BJ (cell line): ENCODE measurements around the gene SRMS. TPM values are rescaled to one million over a fixed set of nuclear protein-coding genes. Genes with fewer than 3 reads are reported as not detected.

Experiments
- CTCF ChIA-PET: fragments of 350-600 bp; formaldehyde crosslinking; extraction: SDS; loops from one replicate; lab custom pipeline; 2021; ENCODE audit warnings: antibody characterized with exemption, inconsistent platforms; lab: Yijun Ruan, JAX
- POLR2A ChIA-PET: fragments of 300-600 bp; sonication (Branson Sonifier 250); formaldehyde crosslinking; extraction: SDS; loops from one replicate; lab custom pipeline; 2021; ENCODE audit warnings: antibody characterized with exemption; lab: Charles Lee
- DNase-seq: peaks from one replicate; pipeline ENCODE4 v3.0.0-alpha.2; 2011; ENCODE audit warnings: low read depth
- H3K27me3 ChIP-seq: 2 replicates; pipeline ENCODE4 v1.6.0; 2011; ENCODE audit warnings: low read length; ENCODE audit not compliant: control insufficient read depth, insufficient read depth
- H3K36me3 ChIP-seq: 2 replicates; pipeline ENCODE4 v1.5.1; 2011; ENCODE audit warnings: low read length; ENCODE audit not compliant: control insufficient read depth, insufficient read depth
- H3K4me3 ChIP-seq: 2 replicates; pipeline ENCODE4 v1.5.1; 2011; ENCODE audit warnings: low read depth, mild to moderate bottlenecking, control low read depth, low read length
- polyA plus RNA-seq: library from polyadenylated mRNA; depleted of rRNA; stranded (reverse); fragments of >200 nt; gene quantifications from 2 replicates; pipeline ENCODE4 v1.2.3, GENCODE V29; 2011
- TF ChIP-seq, protein P1 (sequence below): IDR thresholded peaks from 2 replicates; pipeline ENCODE4 v1.5.1; 2011; ENCODE audit warnings: low read depth, mild to moderate bottlenecking, control low read depth, inconsistent platforms, low read length, moderate library complexity; ENCODE audit not compliant: insufficient read depth

The SRMS gene
- polyA plus RNA-seq, 1 experiment = not detected

DNA sequence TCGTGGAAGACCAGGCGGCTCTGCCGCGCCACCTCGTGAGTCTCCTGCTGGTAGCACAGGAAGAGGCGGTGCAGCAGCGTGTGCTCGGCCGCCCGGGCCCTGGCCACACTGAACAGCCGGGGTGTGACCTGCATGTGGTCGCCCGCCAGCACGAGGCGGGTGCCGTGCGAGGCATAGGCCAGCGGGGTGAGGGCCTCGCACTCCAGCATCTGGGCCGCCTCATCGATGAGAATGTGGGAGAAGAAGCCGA, 19.5 kb upstream of the SRMS start:
- TF ChIP-seq, protein P1, sequence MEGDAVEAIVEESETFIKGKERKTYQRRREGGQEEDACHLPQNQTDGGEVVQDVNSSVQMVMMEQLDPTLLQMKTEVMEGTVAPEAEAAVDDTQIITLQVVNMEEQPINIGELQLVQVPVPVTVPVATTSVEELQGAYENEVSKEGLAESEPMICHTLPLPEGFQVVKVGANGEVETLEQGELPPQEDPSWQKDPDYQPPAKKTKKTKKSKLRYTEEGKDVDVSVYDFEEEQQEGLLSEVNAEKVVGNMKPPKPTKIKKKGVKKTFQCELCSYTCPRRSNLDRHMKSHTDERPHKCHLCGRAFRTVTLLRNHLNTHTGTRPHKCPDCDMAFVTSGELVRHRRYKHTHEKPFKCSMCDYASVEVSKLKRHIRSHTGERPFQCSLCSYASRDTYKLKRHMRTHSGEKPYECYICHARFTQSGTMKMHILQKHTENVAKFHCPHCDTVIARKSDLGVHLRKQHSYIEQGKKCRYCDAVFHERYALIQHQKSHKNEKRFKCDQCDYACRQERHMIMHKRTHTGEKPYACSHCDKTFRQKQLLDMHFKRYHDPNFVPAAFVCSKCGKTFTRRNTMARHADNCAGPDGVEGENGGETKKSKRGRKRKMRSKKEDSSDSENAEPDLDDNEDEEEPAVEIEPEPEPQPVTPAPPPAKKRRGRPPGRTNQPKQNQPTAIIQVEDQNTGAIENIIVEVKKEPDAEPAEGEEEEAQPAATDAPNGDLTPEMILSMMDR = no peak
- H3K36me3 ChIP-seq = peaks cover 19% of the 10 kb centered on the region
- ChIA-PET POLR2A (no interaction called here), CTCF (interaction anchor here (1.0 kb wide), 1 partner anchor 29 kb away, joined by 3 read pairs; no protein-coding TSS in a partner anchor)
- H3K27me3 ChIP-seq = no peaks in the 10 kb centered on the region
- no peak overlapping the region for H3K4me3 ChIP-seq
- DNase-seq = no peak

DNA sequence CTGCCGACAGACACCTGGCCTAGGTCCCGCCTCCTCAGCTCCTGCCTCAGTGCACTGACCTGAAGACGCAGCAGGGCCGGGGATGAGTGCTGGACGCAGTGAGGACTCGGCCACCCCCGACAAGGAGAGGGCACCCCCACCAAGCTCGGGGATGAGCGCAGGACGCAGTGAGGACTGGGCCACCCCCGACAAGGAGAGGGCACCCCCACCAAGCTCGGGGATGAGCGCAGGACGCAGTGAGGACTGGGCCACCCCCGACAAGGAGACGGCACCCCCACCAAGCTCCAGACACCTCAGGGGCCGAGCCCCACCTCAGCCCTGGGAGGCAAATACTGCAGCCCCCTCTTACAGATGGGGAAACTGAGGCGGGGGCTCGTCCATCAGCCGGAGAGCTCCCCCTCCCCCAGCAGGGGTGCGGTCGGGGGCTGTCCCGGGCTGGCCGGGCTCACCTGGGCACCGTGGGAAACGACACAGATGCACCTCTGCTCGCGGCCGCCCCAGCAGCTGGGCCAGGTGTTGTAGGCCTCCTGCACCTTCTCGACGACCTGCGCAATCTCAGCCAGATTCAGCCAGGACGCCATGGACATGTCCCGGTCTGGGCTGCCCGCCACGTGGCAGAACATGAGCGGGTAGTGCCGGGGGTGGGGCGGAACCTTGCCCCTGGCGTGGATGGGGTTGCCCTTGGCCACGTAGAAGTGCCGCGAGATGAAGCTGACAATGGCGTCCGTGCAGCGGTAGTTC, 19.0 kb upstream of the SRMS start:
- Histone ChIP-seq H3K4me3 (no peak overlapping the region), H3K27me3 (no peaks in the 10 kb centered on the region), H3K36me3 (peaks cover 19% of the 10 kb centered on the region)
- DNase-seq = no peak
- TF ChIP-seq, protein P1 = no peak
- POLR2A ChIA-PET = no interaction called here
- CTCF ChIA-PET = interaction anchor here (1.0 kb wide), 1 partner anchor 28 kb away, joined by 3 read pairs; no protein-coding TSS in a partner anchor

DNA sequence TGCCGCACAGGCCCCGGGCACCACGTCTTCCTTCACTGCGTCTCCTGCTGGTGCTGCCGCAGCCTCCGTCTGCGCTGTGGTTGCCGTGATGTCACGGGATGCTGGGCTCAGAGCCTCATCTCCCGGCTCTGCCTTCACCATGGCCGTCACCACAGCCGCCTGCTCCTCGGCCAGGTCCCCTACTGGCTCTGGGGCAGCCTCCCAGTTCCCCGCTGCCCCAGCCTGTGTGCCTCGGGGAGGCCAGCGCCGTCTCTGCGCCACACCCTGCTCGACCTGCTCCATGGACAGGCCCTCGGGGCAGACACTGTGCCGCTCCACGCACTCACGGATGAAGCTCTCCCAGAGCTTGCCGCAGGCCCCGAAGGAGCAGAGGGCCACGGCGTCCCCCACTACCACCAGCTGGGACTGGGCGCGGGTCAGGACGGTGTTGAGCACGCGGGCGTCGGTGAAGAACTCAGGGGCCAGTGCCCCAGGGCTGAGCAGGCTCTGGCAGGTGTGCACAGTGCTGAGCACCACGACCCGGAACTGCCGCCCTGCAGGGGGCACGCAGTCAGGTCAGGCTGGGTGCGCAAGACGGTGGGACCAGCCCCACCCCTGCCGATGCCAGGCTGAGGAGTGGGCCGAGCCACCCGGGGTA, 18.3 kb upstream of the SRMS start:
- POLR2A ChIA-PET = interaction anchor here (0.6 kb wide), 1 partner anchor 8 kb away, joined by 3 read pairs; the partner anchor contains the start of gene HELZ2
- DNase-seq = no peak
- Histone ChIP-seq H3K4me3 (no peak overlapping the region), H3K27me3 (no peaks in the 10 kb centered on the region), H3K36me3 (peaks cover 24% of the 10 kb centered on the region)
- CTCF ChIA-PET = no interaction called here
- TF ChIP-seq, protein P1 = no peak

DNA sequence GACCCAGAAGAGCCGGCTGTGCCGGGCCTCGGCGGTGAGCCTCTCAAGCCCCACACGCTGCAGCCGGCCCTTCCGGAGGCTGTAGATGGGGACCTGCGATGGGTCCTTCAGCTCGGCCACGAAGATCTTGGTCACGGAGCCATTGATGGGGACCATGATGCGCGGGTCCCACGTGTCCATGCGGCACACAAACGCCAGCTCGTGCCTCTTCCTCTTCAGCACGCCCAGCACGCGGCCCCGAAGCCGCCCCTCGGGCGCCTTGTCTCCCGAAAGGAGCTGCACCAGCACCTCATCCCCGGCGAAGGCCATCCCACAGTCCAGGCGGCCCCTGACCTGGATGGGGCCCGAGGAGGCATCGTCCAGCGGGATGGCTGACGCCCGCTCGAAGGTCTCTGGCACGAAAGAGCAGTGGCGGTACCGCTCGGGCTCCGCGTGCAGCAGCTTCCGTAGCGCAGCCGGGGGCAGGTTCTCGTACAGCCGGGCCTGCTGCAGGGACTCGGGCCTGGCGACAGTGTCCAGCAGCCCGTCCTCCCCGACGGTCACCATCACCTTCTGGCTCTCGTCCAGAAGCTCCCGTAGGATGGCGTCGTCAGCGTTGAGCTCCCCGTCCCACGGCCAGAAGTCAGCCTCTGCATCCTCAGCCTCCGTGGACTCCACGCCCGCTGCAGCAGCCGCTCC, 17.6 kb upstream of the SRMS start:
- ChIA-PET CTCF (no interaction called here), POLR2A (interaction anchor here (0.6 kb wide), 1 partner anchor 9 kb away, joined by 3 read pairs; the partner anchor contains the start of gene HELZ2)
- Histone ChIP-seq H3K27me3 (no peaks in the 10 kb centered on the region), H3K4me3 (no peak overlapping the region), H3K36me3 (peaks cover 28% of the 10 kb centered on the region)
- TF ChIP-seq, protein P1 = no peak
- DNase-seq = no peak
